DMS153 treated with DMSO at 0.1 percent for 48 hours (cell line): Measurements from ENCODE around the gene PCDH9.

Experiments used
- DNase-seq: peaks from one replicate; lab custom pipeline; 2025; ENCODE audit not compliant: unreplicated experiment; lab: John Stamatoyannopoulos, UW

Gene PCDH9

DNA sequence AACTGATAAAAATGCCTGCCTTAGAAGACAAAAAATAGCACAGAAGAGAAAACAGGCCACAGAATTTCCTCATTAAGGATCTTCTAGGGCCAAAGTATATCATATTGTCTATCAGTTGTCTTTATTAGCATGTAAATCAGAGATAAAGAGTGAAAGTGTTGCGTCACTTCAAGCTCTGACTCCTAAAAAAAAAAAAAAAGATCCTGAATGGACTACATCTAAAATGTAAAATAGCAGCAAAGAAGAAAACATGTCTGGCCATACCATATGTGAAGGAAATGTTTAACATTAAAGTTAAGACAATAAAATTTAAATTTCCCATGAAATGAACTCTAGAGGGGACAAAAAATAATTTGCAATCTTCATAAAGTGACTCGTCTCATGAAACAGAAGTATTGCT, 237.4 kb downstream of the PCDH9 start:
- DNase-seq, result no peak

DNA sequence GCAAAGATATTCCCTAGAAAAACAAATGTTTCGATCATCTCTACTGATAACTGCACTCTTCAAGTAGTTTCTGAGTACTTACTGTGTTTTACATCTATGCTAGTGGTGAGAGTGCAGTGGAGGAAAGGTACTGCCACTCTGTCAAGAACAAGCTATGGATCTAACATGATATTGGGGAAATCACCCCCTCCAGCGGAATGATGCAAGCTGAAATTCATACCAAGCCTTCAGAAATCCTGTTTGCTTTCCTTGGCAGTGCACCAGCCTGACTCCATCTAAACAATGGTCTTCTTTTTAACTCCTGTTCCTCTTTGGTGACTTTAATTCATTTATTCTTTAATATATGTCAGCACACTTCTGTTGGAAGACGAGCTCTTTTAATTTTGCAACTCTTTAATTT, 238.0 kb downstream of the PCDH9 start:
- no peak for DNase-seq

DNA sequence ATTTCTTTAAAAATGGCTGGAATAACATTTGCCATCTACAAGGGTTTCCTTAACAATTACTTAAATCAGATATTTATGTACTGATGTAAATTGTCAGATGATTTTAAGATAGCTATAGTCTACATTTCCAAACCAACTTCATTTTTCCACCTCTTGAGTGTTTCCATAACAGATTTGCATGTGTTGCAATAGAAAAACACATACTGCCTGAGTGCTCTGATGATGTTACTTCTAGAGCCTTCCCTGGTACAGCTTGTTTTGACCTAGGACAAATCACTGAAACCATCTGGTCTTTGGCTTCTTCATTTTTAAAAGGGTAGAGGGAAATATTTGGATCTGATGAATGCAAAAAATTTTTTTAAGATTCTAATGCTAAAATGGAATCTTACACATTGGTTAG, 245.9 kb downstream of the PCDH9 start:
- no peak for DNase-seq

DNA sequence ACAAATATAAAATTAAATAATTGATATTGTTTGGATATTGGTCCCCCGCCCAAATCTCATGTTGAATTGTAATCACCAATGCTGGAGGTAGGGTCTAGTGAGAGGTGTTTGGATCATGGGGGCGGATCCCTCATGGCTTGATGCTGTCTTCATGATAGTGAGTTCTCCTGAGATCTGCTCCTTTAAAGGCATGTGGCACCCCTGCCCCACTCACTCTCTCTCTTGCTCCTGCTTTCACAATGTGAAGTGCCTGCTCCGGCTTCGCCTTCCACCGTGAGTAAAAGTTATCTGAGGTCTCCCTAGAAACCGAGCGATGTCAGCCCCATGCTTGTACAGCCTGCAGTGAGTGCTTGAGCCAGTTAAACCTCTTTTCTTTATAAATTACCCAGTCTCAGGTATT, 248.2 kb downstream of the PCDH9 start:
- DNase-seq, result no peak

DNA sequence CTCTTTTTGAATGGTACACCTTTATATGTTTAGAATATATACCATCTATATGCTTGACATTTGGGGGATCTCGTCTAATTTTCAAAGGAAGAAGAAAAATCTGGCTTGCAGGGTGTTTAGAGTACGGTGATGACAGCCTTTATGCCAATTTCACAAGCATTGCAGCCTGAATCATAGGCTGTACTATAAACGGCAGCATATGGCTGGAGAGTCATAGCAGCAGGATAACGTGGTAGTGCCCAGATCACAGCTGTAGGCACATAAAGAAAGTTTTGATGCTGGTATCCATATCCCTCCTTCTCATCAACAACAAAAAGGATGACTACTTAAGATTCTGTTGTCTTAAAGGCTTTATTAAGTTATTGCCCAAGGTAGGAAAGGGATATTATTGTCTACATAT, 253.0 kb downstream of the PCDH9 start:
- DNase-seq, result no peak

DNA sequence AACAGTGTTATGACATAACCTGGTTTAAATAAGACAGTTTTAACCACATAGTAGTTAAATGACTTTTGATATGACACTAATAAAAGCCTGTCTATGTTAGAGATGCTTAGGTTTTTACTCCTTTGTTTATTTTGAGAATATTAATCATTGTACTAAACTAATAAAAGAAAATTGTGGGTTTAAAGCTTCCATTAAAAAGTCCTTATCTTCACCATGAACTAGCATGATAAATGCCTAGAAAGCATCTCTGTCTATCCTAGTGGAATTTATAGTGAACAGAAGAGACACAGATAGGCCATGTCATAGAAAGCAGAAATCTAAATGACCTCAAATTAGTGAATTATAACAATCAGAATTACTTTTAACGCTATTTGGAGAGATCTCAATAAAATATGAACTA, 255.2 kb downstream of the PCDH9 start:
- no peak for DNase-seq

DNA sequence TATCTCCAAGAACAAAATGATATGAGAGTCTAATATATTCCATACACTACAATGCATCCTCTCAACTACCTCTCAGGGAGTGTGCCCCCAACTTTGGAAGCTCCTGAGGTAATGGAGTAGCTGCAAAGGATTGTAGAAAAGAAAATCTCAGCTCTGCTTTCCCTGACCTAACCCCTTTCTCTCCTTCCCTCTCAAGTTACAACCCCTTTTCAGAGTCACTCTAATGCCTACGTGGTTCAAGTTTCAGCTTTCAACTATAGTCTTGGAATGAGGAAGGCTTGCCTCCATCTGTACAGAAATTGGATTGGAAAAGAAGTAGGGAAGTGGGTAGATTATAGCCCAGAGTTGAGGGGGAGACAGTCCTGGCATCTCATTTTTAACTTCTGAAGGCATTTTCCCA, 256.0 kb downstream of the PCDH9 start:
- no peak for DNase-seq

DNA sequence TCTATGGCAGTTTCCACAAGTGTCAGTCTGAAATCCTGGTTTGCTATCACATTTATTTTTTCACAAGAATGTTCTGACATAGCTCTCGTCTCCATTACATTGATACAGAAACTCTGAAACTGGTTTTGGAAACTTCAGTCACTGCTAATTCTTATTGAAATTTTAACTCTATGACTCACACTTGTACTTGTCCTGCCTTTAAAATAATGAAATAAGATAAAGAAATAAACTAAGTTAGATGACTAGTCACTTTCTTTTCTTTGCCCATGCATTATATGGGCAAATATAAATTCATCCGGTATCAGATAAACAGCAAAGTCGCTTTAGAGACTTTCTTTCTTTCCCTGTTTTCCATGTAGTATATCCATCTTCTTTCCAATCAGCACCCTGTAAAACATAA, 257.5 kb downstream of the PCDH9 start:
- no peak for DNase-seq

DNA sequence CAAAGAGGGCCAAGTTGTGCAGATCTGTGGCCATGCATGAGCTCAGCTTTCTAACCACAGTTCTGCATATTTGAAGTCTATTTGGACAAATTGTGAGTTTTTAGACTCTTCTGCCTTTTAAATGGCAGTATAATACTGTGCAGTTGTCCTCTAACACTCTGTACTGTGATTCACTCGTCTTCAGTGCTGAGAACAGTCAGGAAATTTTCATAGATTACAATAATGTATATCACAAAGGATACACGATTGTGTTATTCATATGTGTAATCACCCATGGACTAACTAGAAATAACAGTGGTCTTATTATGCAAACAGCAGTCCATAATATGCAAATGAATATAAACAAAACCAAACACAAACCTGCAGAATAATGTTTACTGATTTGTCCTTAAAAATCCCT, 259.1 kb downstream of the PCDH9 start:
- no peak for DNase-seq

DNA sequence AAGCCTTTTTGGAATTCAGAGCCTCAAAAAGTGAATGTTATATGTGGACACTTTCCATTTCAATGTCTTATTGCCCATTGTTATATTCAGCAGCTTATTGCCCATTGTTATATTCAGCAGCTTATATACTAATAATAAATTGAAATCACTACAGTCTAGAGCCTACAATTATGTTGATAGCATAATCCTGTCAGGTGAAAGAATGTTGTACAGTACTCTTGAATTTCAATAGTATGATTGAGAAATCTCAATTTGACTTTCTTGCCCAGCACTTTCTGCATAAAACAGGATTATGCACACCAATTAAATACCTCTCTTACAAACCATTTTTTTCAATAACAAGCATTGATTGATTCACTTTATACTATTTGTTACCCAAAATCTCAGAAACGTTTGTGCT, 260.8 kb downstream of the PCDH9 start:
- no peak for DNase-seq

DNA sequence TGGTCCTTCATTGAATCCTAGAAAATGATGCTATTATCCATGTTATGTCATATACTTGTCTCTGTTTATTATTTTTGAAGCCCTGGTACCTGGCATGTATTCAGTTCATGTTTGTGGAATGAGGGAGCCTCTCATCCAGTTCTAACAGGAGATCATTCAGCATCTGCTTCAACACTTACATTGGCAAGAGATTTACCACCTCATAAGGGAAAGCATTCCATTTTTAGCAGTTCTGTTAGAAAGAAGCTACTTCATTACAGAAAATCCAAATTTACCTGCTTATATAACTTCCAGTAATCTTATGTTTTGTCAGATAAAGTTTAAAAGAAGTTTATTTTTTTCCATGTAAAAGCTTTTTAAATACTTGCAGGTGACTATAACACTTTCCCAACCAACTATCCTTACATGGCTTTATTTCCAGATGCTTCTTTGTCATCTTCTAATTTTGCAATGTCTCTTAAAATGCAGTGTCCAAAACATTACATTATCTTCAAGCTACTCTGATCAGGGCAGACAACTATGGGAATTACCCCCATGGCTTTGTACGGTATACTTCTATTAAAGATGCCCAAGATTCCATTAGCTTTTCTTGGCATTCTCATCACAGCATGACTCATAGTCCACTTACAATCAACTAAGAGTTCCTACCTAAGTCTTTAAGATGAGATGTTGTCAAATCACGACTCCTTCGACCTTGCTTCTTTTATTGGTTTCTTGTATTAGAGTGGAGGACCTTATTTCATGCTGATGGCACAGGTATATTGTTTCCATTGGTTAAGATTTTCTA, 262.1 kb downstream of the PCDH9 start:
- DNase-seq, result no peak

DNA sequence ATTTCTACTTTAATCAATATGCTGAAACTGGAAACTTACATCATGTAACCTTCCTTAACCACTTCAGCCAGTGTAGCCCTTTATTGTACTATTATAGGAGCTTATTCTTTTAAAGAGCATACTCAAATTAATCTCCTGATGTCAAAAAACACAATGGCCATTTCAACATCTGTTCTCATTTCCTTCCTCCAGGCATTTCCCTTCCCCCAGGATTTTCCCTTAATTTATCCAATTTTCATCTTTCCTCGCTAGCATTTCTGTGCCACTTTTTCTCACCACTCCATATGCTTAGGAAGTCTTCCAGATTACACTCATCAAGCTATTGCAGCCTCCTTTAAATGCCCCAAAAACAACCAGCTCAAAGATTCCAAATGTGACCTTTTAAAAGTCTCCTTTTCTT, 265.0 kb downstream of the PCDH9 start:
- DNase-seq, result no peak

DNA sequence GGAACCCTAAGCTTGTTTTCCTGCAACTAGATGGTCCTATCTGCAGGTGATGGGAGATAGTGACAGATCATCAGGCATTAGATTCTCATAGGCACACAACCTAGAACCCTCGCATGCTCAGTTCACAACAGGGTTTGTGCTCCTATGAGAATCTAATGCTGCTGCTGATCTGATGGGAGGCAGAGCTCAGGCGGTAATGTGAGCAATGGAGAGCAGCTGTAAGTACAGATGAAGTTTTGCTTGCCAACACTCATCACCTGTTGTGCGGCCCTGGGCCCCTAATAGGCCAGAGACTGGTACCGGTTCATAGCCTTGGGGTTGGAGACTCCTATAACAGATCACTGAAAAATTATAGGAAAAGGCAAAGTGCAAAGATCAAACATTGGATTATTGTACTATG, 267.2 kb downstream of the PCDH9 start:
- no peak for DNase-seq

DNA sequence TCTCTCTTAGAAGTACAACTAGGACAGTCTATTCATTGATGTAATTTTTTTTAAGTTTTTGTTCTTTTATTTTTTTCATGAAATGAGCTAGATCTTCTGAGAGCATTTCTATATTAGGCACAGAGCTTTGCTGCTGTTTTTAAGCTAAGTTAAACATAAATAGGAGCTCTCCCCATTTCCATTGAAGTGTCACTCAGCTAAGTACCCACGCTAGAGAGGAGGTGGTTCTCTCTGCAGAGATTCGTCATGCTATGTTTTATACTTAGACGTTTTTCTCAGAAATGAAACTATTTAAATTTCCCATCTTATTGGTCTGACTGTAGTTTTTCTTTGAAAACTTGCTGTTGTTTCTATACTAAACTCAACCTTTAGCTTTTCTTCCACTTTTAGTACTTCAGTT, 271.5 kb downstream of the PCDH9 start:
- DNase-seq, result no peak

DNA sequence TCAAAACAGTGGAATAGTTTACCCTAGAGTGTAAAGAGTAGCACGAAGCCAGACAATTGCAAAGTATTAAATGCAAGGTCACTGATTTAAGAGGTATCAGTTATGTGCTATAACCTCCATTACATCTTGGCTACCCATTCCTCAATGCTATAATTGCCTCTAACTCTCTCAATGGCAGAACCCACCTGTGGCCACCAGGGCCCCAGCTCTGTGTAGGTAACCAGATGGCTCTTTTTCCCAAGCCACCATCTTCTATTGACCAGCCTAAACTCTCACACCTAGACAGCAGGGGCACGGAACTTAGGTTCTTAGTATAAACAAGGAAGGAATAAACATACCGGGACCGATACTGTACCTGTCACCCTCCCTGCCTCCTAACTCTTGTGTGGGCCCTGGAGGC, 277.6 kb downstream of the PCDH9 start:
- no peak for DNase-seq

DNA sequence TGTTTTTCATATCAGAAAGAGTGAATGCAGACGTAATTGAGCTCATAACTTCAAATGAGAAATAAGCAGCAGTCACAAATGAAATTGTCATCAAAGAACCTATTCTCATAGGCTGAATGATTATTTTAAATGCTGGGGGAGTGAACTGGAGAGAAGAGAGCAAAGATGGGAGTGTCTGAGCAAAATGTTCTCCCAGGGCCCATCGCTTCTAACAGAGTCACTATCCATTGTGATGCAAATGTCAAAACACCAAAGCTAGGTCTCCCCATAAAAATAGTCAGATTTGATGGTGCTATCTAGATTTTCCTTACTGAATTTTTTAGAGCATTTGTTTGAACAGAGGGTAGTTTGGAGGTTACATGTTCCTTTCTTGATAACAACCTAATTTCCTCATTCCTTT, 278.7 kb downstream of the PCDH9 start:
- DNase-seq, result no peak

DNA sequence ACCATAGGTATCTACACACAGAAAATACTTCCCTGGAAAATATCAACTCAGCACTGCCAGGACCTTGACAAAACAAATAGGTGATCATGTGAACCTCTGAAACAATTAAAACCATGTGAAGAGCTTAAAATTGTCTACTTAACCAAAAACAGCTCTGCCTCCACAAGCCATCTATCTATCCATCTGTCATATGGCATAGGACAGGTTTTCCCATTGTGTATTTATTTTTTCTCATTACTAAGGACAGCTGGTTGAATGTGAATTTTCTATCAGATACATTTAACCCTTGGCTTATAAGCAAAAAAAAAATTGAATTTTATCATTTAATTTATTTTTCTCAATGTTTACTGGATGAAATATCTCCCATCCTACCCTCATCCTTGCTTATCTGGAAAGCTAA, 279.5 kb downstream of the PCDH9 start:
- DNase-seq, result no peak

DNA sequence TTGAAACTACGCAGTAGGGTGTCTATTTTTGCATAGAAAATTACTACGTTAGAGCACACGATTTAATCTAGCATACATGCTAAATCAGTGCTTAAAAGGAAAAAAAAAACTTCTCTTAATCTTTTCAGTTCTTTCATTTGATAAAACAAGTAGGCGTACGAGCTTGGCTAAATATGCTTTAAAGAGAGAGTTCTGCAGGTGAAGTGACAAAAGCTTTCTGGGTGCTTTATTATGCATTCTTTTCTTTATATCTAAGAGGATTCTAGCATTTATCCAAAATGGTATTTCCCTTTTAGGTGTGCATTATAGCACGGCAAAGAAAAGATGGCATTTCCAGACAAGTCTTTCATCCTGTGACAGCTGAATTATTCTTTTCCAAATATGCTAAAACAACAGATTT, 281.2 kb downstream of the PCDH9 start:
- no peak for DNase-seq

DNA sequence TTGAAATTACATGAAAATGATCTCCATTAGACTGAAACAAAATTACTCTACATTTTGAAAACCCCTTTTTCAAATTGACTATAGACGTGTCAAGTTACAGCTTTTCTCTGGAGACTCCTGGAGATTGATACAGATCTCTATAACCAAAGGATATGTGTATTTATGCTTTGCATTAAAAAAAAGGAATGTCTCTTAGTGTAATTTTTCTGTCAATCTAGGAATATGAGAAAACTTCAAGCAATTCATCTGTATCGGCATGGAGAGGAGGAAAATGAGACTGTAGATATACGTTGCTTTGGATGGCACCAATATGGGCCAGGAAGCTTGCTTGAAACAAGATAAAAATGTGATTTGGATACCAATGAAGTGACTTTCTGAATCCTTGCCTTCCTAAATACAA, 286.6 kb downstream of the PCDH9 start:
- no peak for DNase-seq

DNA sequence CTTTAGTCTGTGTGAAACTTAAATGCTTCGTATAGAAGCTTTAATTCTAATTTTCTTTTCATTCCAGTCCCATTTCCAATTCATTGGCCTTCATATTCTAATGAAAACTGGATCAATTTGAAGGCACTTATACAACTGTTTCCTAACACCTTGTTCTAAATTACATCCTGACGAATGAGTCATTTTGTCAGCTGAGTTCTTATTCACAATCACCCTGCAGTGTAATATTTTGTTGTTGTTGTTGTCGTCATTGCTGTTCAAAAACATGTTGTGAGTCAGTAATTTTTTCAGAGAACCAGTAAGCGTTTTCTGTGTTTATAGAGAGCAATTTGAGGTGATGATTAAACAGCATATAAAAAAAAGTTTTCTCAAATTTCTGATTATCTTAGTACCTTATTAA, 290.0 kb downstream of the PCDH9 start:
- no peak for DNase-seq

DNA sequence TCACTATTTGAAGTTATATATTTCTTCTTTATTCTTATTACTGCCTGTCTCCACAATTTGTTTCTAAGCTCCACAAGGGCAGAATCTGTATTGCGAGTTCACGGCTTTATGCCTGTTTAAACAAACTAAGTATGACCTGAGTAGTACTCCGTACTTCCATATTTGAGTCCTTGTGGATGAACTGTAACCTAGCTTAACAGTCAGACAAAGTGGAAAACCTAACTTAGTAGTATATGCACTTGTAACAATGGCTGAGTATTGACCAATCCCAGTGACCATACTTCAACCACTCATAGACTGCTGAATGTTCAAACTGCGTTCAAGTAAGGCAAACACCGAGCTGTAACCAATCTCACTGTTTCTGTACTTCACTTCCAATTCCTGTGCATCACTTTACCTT, 292.7 kb downstream of the PCDH9 start:
- no peak for DNase-seq

DNA sequence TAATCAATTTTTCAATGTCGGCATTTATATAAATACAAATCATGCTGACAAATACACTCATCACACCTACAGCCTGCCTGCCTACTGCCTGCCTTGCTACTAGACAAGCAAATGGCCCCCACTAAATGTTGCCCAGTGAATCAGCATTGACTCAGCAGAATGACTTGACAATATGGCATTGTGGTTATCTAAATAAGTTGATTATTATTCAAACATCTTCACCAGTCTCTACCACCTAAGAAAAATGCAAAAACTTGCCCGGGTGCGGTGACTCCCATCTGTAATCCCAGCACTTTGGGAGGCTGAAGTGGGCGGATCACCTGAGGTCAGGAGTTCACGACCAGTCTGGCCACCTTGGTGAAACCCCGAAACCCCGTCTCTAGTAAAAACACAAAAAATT, 296.1 kb downstream of the PCDH9 start:
- DNase-seq, result no peak

DNA sequence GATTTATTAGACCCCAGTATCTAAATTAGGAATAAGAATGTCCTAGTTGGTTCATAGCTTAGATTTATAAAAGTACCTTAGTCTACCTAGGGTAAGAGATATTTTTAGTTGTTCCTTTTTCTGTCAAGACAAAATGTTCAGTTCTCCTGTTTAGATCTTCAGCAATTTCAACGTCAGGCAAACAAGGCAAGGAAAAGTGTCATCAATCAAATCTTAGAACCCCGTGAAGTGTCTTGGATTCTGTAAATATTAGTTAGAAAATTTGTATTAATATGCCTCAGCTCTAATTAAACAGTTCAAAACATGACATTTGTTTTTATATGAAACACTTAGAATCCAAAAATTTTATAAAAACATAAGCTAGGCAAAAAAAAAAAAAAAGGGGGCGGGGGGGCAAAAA, 296.6 kb downstream of the PCDH9 start:
- DNase-seq, result no peak

DNA sequence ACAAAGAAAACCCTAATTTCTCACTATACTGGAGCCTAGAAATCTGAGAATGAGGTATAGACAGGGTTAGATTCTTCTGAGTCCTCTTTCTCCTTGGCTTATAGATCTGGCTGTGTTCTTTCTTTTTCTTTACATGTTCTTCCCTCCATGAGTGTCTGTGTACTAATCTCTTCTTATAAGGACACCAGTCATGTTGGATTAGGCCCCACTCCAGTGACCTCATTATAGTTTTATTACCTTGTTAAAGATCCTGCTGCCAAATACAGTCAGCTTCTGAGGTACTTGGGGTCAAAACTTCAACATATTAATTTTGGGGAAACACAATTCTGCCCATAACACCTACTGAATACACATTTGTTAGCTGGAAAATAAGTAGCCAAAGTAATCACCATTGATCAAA, 302.6 kb downstream of the PCDH9 start:
- DNase-seq, result no peak
